Ovary (tissue), 3 donors: ENCODE data around the gene TBL1X.

Experiments used
- CTCF ChIP-seq, 3 donors: fragments of 450-650 bp in 2 of 3; fragments of 200-600 bp in 1 of 3; IDR thresholded peaks; one replicate each; pipeline versions ENCODE4 v1.5.1 to v1.8.0; 2016 to 2022; ENCODE audit warnings: antibody characterized with exemption in 3 of 3, mild to moderate bottlenecking in 1 of 3
- POLR2A ChIP-seq: fragments of 450-650 bp; IDR thresholded peaks from one replicate; pipeline ENCODE4 v1.6.1; 2017; ENCODE audit warnings: antibody characterized with exemption, mild to moderate bottlenecking, moderate library complexity
- donor health status: DM: no; HTN: no; CAD: no.

- TF ChIP-seq CTCF (IDR thresholded peaks at IDR 0.05), result no peak
- no peak for TF ChIP-seq POLR2A
Observed at GRCh38 chrX:9418262-9418661, 46.6 kb upstream of the TBL1X start.
